DOHH2 (cell line): ENCODE results near the gene TRABD2A.

Experiments used
- EZH2phosphoT487 ChIP-seq: fragments of 200-600 bp; sonication (generic); IDR thresholded peaks from 2 replicates; pipeline ENCODE4 v1.6.1; 2017; ENCODE audit warnings: borderline replicate concordance, mild to moderate bottlenecking, antibody characterized with exemption, low read length, moderate library complexity, mixed read lengths
- TF ChIP-seq, protein P1 (sequence below): fragments of 200-600 bp; sonication (generic); IDR thresholded peaks from one replicate; pipeline ENCODE4 v1.5.1; 2014; ENCODE audit warnings: antibody characterized with exemption, mild to moderate bottlenecking, low read depth, low read length; ENCODE audit not compliant: poor library complexity, severe bottlenecking

DNA sequence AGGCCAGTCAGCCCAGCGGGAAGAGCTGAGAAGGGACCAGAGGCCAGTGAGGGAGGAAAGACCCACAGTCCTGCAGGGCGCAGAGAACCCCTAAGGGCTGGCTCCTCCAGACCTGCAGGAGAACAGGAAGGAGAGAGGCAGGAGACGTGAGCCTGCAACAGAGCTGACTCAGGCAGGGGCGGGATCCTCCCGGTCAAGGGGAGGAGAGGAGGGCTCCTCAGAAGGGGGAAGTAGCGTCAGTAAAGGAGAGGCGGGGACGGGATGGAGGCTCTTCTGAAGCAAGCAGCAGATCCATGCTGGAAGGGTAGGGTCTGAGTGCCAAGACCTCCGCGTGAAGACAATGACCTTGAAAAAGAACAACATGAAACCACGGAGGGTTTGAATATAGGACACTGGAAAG, 50.8 kb downstream of the TRABD2A start:
- TF ChIP-seq, protein P1, sequence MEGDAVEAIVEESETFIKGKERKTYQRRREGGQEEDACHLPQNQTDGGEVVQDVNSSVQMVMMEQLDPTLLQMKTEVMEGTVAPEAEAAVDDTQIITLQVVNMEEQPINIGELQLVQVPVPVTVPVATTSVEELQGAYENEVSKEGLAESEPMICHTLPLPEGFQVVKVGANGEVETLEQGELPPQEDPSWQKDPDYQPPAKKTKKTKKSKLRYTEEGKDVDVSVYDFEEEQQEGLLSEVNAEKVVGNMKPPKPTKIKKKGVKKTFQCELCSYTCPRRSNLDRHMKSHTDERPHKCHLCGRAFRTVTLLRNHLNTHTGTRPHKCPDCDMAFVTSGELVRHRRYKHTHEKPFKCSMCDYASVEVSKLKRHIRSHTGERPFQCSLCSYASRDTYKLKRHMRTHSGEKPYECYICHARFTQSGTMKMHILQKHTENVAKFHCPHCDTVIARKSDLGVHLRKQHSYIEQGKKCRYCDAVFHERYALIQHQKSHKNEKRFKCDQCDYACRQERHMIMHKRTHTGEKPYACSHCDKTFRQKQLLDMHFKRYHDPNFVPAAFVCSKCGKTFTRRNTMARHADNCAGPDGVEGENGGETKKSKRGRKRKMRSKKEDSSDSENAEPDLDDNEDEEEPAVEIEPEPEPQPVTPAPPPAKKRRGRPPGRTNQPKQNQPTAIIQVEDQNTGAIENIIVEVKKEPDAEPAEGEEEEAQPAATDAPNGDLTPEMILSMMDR = no peak
- TF ChIP-seq EZH2phosphoT487 = no peak
